ENCODE results near the gene CENPF.
"Not testable (repeated sequence)": the region's sequence is repeated elsewhere in the genome, so short reads cannot be mapped to it uniquely, and the experiment has no call there.

The CENPF gene

DNA sequence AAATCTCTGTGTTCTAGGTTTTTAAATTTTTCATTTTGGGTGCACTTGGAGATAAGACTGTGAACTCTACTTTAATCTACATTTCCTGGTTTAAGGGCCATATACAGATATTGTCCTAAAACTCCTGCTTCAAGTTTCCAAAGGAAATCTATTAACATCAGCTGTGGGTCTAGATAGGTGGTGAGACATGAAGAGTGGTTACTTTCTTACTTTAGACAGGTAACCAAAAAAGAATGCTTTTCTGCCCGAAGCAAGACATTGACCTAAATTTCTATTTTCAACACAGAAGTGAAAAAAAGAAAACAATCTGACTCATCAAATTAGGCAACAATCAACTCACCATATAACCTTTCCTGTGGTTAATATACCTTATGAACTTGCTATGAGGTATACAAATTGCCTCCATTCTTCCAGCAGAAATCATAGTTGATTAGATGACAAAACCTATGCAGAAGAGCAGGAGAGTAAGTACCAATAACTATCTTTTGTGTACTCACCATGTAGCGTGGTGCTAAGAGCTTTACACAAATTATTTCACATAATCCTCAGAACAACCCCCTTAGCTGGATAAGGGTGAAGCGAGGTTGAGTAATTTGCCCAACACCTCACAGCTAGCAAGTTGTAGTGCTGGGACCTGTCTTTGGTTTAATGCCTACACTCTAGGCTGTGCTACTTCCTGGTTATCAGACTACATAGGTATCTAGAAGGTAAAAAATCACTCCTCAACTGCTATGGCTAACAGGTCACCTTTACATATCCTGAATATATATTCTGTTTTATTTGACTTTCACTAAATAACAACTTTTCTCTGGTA lies 28.2 kb upstream of the CENPF start:
- H3K4me3 ChIP-seq (ENCODE audit: control insufficient read depth, low read depth, low read length): no peak overlapping the region
- DNase-seq (ENCODE audit: low read depth): no peak
- TF ChIP-seq, protein P1, sequence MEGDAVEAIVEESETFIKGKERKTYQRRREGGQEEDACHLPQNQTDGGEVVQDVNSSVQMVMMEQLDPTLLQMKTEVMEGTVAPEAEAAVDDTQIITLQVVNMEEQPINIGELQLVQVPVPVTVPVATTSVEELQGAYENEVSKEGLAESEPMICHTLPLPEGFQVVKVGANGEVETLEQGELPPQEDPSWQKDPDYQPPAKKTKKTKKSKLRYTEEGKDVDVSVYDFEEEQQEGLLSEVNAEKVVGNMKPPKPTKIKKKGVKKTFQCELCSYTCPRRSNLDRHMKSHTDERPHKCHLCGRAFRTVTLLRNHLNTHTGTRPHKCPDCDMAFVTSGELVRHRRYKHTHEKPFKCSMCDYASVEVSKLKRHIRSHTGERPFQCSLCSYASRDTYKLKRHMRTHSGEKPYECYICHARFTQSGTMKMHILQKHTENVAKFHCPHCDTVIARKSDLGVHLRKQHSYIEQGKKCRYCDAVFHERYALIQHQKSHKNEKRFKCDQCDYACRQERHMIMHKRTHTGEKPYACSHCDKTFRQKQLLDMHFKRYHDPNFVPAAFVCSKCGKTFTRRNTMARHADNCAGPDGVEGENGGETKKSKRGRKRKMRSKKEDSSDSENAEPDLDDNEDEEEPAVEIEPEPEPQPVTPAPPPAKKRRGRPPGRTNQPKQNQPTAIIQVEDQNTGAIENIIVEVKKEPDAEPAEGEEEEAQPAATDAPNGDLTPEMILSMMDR (IDR thresholded peaks at IDR 0.05; ENCODE audit: control insufficient read depth, insufficient read depth, low read depth, low read length, missing control alignments): no peak

DNA sequence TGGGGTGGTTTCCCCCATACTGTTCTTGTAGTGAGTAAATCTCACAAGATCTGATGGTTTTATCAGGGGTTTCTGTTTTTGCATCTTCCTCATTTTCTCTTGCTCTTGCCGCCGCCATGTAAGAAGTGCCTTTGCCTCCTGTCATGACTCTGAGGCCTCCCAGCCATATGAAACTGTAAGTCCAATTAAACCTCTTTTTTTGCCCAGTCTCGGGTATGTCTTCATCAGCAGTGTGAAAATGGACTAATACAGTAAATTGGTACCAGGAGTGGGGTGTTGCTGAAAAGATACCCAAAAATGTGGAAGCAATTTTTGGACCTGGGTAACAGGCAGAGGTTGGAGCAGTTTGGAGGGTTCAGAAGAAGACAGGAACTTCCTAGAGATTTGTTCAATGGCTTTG lies 26.9 kb upstream of the CENPF start:
- not testable (repeated sequence) for H3K4me3 ChIP-seq (ENCODE audit: control insufficient read depth, low read depth, low read length); DNase-seq (ENCODE audit: low read depth)

DNA sequence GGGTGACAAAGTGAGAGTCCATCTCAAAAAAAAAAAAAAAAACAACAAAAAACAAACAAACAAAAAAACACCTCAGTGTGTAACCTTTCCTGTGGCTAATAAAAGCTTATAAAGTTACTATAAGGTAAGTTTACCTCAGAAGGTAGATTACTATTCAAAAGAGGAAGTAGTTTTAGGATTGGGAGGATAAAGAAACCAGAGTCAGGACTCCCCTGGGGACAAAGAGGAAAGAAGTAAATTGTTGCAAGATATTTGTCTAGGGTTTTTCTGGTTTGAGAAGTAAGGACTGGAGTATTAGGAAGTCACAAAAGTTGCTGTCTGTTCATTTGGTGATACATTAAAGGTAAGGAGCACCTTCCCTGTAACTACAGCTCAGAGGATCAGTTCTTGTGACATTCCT lies 23.8 kb upstream of the CENPF start:
- no peak for DNase-seq (ENCODE audit: low read depth)
- TF ChIP-seq, protein P1 (IDR thresholded peaks at IDR 0.05; ENCODE audit: control insufficient read depth, insufficient read depth, low read depth, low read length, missing control alignments): no peak
- no peak overlapping the region for H3K4me3 ChIP-seq (ENCODE audit: control insufficient read depth, low read depth, low read length)

DNA sequence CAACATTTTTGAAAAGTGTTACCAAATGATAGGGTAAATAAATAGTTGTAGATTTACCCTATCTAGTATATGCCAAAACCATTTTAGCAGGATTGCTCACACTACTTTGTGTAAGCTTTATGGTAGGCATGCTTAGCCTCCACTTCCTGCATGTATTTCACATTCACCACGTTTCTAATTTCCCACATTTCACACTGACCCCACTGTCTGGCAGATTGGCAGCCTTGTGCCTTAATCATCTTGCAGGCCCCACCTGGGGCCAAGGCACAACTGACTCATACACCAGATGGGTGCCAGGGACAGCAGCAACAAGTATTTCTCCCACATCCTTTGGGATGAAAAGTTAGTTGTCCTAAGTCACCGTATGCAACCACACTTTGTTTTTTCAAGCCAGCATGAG lies 21.2 kb upstream of the CENPF start:
- DNase-seq (ENCODE audit: low read depth): no peak
- TF ChIP-seq, protein P1 (IDR thresholded peaks at IDR 0.05; ENCODE audit: control insufficient read depth, insufficient read depth, low read depth, low read length, missing control alignments): no peak
- H3K4me3 ChIP-seq (ENCODE audit: control insufficient read depth, low read depth, low read length): no peak overlapping the region

DNA sequence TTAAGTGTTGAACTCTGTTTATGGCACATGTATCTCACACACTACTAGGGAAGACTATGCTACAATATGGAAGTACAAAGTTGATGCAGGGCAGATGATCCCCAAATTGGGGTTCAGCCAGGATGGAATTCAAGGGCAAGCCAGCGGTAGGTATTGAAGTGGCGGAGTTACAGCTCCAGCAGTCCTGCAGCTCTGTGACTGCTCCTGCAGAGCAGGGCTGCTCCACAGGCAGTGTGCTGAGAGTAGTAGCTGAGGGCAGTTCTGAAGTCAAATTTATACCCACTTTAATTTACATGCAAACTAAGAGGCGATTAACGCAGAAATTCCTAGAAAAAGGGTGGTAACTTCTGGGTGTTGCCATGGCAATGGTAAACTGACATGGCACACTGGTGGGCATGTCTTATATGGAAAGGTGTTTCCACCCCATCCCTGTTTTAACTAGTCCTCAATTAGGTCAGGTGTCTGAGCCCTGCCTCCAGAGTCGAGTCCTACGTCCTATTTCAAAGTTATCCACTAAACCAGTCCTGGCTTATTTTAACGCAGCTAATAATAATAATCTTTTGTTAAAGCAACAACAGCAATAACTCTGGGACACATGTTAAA lies 20.6 kb upstream of the CENPF start:
- TF ChIP-seq, protein P1 (IDR thresholded peaks at IDR 0.05; ENCODE audit: control insufficient read depth, insufficient read depth, low read depth, low read length, missing control alignments): no peak
- no peak overlapping the region for H3K4me3 ChIP-seq (ENCODE audit: control insufficient read depth, low read depth, low read length)
- no peak for DNase-seq (ENCODE audit: low read depth)

DNA sequence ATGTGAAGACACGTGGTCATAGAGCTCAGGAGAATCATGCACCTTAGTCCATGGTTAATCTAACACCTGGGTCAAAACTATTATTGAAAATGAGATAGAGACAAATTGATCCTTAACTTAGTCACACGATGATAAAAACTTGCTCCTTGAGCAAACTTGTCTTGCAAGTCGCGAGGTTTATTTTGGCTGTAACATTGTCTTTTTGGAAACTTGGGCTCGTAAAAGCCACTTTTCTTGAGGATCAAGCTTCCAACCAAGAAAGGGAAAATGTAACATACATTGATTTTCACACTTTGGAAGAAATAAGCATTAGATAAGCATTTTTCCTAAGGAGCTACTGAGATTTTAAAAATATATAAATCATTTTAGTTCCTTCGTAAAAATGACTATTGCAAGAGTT lies 19.9 kb upstream of the CENPF start:
- TF ChIP-seq, protein P1 (IDR thresholded peaks at IDR 0.05; ENCODE audit: control insufficient read depth, insufficient read depth, low read depth, low read length, missing control alignments): no peak

DNA sequence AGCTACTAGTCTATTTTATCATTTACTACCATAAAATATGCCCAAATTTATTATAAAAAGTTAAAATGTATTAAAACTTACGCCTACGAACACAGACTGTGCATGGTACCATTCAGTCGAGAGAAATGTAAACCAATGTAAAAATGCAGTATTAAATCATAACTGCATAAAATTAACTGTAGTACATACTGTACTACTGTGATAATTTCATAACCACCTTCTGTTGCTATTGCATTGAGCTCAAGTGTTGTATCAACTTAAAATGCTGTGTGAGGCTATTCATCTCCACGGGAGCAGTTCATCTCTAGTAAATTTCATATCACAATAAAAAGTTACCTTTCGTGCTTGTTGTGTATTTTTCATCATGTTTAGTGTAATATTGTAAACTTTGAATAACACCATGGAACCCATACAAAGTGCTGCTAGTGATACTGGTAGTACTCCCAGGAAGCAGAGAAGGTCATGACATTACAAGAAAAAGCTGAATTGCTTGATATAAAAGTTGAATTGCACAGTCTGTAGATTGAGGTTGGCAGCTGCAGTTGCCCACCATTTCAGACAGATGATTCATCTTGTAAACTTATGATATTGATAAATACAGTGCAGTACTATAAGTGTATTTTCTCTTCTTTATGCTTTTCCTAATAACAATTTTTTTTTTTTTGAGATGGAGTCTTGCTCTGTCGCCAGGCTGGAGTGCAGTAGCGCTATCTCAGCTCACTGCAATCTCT lies 19.0 kb upstream of the CENPF start:
- DNase-seq (ENCODE audit: low read depth): no peak
- TF ChIP-seq, protein P1 (IDR thresholded peaks at IDR 0.05; ENCODE audit: control insufficient read depth, insufficient read depth, low read depth, low read length, missing control alignments): no peak

More for the DNA sequence above, 19.9 kb upstream of the CENPF start:
- DNase-seq (ENCODE audit: low read depth): no peak
- no peak overlapping the region for H3K4me3 ChIP-seq (ENCODE audit: control insufficient read depth, low read depth, low read length)

More for the DNA sequence above, 19.0 kb upstream of the CENPF start:
- no peak overlapping the region for H3K4me3 ChIP-seq (ENCODE audit: control insufficient read depth, low read depth, low read length)

All from AG09309 (cell line).